GM19372 (cell line): ENCODE data around the gene POLL.
"Not testable (repeated sequence)": the region's sequence is repeated elsewhere in the genome, so short reads cannot be mapped to it uniquely, and the experiment has no call there.

ENCODE experiments used
- ATAC-seq: cut with Tn5 transposase; IDR thresholded peaks from one replicate; pipeline ENCODE4 v1.9.1; 2021; ENCODE audit warnings: mild to moderate bottlenecking, low read depth, moderate library complexity; ENCODE audit not compliant: unreplicated experiment

The POLL gene

DNA sequence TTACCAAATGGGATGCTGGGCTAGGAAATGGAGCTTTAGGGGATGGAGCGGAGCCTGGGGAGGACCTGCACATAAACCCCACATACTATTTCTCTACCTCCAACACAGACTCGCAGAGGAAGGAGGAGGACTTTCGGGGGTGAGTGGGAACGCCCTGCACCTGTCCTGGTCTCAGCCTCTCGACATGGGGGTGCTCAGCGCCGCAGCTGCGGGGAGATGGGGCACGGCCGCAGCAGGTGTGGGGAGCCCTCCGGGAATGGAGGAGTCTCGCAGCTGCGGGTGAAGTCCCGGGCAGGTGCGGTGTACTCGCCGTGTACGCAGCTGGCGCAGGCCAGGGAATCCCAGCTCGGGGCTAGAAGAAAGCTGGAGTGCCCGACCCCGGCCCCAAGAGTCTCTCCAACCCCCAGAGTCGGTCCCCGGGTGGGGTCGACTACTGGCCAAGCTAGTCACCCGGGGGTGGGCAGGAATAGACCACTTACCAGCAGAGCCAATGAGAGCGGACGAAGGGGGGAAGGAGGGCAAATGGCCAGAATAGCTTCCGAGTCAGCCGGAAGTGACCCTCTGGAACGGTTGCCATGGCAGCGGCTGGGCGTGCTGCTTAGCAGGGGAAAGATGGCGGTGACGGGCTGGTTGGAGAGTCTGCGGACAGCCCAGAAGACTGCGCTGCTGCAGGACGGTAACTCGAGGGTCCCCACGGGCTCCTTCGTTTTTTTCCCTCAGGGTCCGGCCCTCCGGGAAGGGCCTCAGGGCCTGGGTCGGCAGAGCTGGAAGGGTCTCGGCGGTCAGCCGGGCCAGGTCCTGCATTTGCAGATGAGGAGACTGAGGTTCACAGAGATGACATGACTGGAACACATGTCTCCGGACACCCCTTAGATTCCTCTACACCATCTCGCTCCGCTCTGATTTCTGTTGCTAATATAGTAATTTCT is at the start of gene POLL, which contains the start of gene DPCD:
Gene POLL, minus strand, starts transcription at position 533 of the 929 bp plus-strand sequence. CDS start 897 bp downstream, outside the sequence.
Gene DPCD, plus strand, starts transcription at position 597 of the 929 bp plus-strand sequence. Its CDS starts 16 bp downstream, at position 613.
- ATAC-seq = peak; percentile 96

- ATAC-seq = not testable (repeated sequence)
Observed at GRCh38 chr10:101633510-101633909, 45.5 kb upstream of the POLL start.

- ATAC-seq = no peak
Observed at GRCh38 chr10:101631821-101632475, 43.9 kb upstream of the POLL start.

DNA sequence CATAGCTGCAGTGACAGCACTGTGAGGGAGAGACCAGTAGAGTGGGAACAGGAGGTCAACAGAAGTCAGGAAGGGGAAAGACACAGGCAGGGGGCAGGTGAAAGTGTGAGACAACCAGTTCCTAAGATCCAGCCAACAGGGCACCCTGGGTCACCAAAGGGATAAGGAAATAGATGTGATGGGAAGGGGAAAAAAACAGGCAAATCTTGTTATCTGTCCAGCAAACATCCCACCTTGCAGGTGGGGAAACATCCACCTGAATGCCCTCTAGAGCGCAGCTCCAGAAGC is 42.5 kb upstream of the POLL start:
- no peak for ATAC-seq

- ATAC-seq = no peak
Observed at GRCh38 chr10:101629837-101630632, 42.0 kb upstream of the POLL start.

GRCh38 chr10:101625821-101626412 is 37.9 kb upstream of the POLL start:
- ATAC-seq = no peak

DNA sequence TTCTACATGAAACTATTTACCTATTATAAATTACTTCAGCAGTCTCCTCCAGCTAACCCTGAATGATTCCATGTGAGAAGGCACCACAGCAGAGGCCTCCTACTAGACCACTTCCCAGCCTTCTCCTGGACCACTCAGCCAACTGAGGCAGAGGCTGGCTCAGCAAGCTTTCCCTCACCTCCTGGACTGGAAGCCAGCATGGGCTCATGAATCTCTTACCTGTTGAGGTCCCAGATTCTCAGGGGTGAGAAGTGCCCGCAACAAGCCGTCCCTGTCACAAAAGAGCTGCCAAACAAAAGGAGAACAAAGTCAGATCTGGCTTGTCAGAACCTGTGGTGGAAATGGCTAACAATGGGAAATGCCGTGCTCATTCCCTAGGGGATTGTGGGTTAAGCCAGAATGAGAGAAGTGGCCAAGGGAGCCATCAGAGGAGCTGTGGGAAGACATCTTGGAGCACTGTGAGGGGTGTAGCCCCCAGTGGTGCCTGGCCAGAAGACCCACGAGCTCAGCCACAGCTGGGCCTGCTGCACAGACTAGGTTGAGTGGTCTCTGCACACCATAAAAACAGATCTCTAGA is 36.6 kb upstream of the POLL start:
- no peak for ATAC-seq

- ATAC-seq = no peak
Observed at GRCh38 chr10:101623528-101623927, 35.5 kb upstream of the POLL start.

- ATAC-seq = no peak
Observed at GRCh38 chr10:101619983-101620382, 31.9 kb upstream of the POLL start.

GRCh38 chr10:101618871-101619270 is 30.8 kb upstream of the POLL start:
- ATAC-seq = no peak

DNA sequence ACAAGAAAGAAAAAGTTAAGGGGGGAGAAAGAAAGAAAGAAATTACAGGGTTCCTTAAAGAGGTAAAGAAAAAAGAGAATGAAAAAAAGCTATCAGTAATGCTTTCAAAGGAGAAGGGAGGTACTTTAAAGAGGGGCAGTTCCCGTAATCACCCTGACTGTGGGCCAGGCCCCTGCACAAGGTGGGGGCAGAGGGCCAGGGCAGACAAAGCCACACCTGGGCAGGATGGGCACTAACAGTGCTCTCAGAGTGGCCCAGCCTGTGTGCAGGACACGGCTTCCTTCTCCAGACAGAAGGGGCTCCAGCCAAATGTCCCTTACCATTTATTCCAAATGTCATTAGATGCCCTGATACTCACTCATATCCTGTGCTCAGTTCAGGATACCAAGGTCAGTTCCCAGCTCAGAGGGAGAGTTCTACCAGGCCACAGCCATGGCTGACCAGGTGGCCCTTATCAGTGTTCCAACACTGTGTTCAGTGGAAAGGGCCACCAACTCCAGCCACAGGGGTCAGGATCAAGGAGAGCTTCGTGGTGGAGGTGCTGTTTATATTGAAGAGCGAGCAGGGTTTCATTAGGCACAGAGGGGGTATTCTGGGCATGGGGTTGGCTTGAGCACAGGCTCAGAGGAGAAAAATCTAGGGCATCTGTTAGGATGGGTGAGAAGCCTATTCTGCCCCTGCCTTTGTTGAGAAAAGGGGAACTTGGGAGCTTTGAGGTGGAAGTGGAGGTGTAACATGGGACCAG is 29.9 kb upstream of the POLL start:
- ATAC-seq = peak; percentile 43

GRCh38 chr10:101617102-101617823 is 29.2 kb upstream of the POLL start:
- ATAC-seq = peak; percentile 51

DNA sequence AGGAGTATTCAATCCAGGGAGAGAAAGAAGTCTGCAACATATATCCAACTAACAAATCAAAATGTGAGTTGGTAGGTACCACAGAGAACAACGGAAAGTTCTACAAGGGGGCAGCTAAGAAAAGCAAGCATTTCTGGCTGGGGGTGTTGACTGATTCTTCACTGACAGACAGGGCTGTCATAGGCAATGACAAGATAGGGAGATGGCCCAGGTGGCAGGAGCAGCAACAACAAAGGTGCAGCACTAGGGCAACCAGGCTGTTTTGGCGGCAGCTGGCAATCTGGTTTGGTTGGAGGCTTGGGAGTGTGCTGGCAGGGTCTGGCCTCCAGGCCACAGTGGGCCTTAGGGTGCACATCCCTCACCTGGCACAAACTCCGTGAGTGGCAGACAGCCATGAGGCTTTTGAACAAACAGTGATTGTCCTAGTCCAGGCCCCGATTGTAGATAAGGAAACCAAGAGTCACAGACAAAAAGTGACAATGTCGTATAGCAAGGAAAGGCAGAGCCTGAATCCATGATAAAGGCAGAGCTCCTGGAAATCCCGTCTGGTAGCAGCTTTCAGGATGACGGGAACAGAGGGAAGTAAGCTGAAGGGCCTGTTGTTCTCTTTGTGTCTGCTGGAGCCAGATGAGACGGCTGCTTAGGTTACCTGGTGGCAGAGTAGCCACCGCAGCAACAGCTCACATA is 28.5 kb upstream of the POLL start:
- no peak for ATAC-seq

DNA sequence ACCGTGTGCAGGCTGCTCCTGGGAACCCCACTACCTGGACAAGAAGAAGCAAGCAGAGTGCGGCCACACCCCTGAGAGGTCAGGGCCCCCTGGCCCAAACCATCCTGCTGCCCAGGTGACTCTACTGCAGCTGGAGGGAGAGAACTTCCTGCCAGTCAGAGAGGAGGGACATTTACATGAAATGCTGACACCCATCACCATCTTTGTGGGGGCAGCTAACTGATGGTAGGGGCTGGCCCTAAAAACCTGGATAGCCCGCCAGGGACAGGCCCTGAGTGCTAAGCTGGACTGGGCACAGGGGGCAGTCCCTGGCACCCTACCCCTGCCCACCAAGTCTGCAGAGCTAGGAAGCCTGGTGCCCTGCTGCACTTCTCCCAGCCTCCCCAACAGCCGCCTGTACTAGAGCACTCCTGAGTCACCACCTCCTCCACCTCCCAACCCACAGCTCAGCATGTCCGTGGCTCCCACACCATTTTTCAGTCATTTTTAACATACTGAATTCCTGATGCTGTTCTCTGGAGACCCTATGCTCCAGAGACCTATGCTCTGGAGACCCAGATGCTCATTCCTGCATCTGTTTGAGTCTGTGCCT is 27.6 kb upstream of the POLL start:
- ATAC-seq = no peak

GRCh38 chr10:101614663-101615524 is 26.8 kb upstream of the POLL start:
- no peak for ATAC-seq

DNA sequence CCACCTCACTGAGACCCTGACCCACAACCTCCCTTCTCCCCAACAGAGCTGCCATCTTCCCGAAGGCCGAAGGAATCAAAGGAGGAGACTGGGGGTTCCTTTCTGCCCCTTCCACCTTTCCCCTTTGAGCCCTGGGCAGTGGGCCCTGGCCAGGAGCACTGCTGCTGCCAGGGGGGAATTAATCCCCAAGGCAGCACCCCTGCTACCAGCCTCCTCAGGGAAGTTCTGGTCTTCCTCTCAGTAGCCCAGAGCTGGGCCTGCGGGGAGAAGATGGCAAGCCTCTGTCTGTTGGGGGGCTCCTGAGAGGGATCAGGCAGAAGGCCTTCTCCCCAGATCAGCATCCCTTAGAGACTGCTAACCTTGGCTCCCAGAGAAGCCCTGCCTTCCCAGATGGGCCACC is 25.6 kb upstream of the POLL start:
- no peak for ATAC-seq

DNA sequence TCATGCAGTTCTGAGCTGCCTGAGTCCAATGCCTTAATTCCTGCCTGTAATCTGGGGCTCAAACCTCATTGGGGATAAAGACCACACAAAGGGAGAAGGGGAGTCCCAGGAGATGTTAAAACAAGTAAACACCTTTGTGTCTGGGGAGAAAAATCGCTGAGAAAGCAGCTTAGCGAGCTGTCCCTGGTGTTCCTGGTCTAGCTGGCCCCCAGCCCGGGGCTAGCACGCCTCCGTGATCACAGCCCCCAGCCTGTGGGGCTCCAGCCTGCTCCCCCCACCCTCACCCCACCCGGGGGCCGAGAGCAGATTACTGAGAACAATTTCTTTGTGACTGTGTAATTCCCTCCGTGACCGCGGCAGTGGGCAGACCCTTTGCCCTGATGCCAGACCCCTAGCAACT is 24.8 kb upstream of the POLL start:
- no peak for ATAC-seq
